K562 (cell line): ENCODE data around the gene PMFBP1. TPM values are rescaled to one million over a fixed set of nuclear protein-coding genes. Genes with fewer than 3 reads are reported as not detected.
A peak's percentile ranks its signal among the peaks of the same experiment; 100 is the strongest.

Source experiments
- CCNT2 ChIP-seq: IDR thresholded peaks from 2 replicates; pipeline ENCODE4 v1.6.1; 2011; ENCODE audit warnings: borderline replicate concordance, low read depth, mild to moderate bottlenecking, moderate library complexity, mixed read lengths, low read length; ENCODE audit not compliant: insufficient read length; ENCODE audit errors: extremely low read depth
- E2F5 ChIP-seq: sonication (generic); formaldehyde crosslinking; IDR thresholded peaks from 2 replicates; pipeline ENCODE4 v1.8.0; 2022; ENCODE audit warnings: mild to moderate bottlenecking, missing genetic modification reagents
- LCOR ChIP-seq: sonication (generic); formaldehyde crosslinking; IDR thresholded peaks from 2 replicates; pipeline ENCODE4 v1.8.0; 2022; ENCODE audit warnings: mild to moderate bottlenecking, missing genetic modification reagents
- PBX2 ChIP-seq, 2 experiments: IDR thresholded peaks in 1 of 2; conservative IDR thresholded peaks in 1 of 2; 2 replicates each; pipeline ENCODE4 v1.6.1; 2016; ENCODE audit warnings: low read depth in 2 of 2, mild to moderate bottlenecking in 1 of 2, missing compliant biosample characterization in 1 of 2, missing genetic modification characterization in 1 of 2, moderate library complexity in 1 of 2
- STAT5A ChIP-seq: IDR thresholded peaks from 2 replicates; pipeline ENCODE4 v1.6.1; 2012; ENCODE audit warnings: low read length, inconsistent platforms, borderline replicate concordance
- UBTF ChIP-seq, 2 experiments: IDR thresholded peaks; 2 replicates each; pipeline ENCODE4 v1.6.1; 2012; ENCODE audit warnings: improper control_type of control experiment in 2 of 2, low read depth in 2 of 2, low read length in 2 of 2, borderline replicate concordance in 1 of 2
- VEZF1 ChIP-seq: fragments of 200-800 bp; sonication (Bioruptor generic); IDR thresholded peaks from 2 replicates; pipeline ENCODE4 v1.6.1; 2017; ENCODE audit warnings: missing genetic modification characterization, missing compliant biosample characterization
- ZHX1 ChIP-seq: fragments of 150-350 bp; conservative IDR thresholded peaks from 2 replicates; pipeline ENCODE4 v1.6.1; 2014; ENCODE audit warnings: low read length
- ZNF280B ChIP-seq: fragments of 250-450 bp; sonication (Bioruptor Pico); IDR thresholded peaks from 2 replicates; pipeline ENCODE4 v1.5.1; 2021; ENCODE audit warnings: mild to moderate bottlenecking
- ZNF316 ChIP-seq: fragments of 450-650 bp; IDR thresholded peaks from 2 replicates; pipeline ENCODE4 v1.6.1; 2016
- ZNF395 ChIP-seq: fragments of 200-800 bp; sonication (Bioruptor generic); IDR thresholded peaks from 2 replicates; pipeline ENCODE4 v1.6.1; 2017; ENCODE audit warnings: missing genetic modification characterization, missing compliant biosample characterization
- polyA plus RNA-seq, 8 experiments: library from polyadenylated mRNA; depleted of rRNA in 4 of 8; stranded (reverse) in 5 of 8; unstranded in 3 of 8; fragments of >200 nt; fragmentation: Nextera tagmentation in 2 of 8; fragmentation: Illumina TruSeq in 1 of 8; extraction: Ambion mirVana in 2 of 8; extraction: Trizol in 1 of 8; gene quantifications; 2 replicates each; pipeline versions ENCODE4 v1.2.1 to v1.2.3, GENCODE V29; 2011 to 2014; ENCODE audit warnings: inconsistent platforms in 1 of 8, missing spikeins in 1 of 8
- total RNA-seq, 7 experiments: library from RNA; depleted of rRNA in 6 of 7; stranded (reverse); fragments of >200 nt in 6 of 7; fragmentation: Illumina TruSeq in 2 of 7; extraction: Trizol in 2 of 7; gene quantifications; 2 replicates each; pipeline versions ENCODE4 v1.2.1 to v1.2.3, GENCODE V29; 2011 to 2021; ENCODE audit warnings: low replicate concordance in 1 of 7

PMFBP1 gene
- total and polyA plus RNA-seq, 9 of the 15 experiments (the other 6 are each of a cell fraction or from before 2014, with no cell fraction given): 0.13 to 0.91 (median 0.47) TPM

GRCh38 chr16:72111657-72112451, 60.1 kb downstream of the PMFBP1 start (continued):
- TF ChIP-seq PBX2 (CRISPR knock-in tag; IDR thresholded peaks at IDR 0.05; ENCODE audit: low read depth) (no peak), PBX2 (tag; conservative IDR thresholded peaks at IDR 0.05; ENCODE audit: low read depth) (no peak), ZNF280B (CRISPR knock-in tag) (no peak), LCOR (CRISPR knock-in tag) (no peak), ZNF395 (no peak), E2F5 (CRISPR knock-in tag) (no peak), STAT5A (no peak), CCNT2 (no peak), ZNF316 (no peak), VEZF1 (CRISPR knock-in tag) (peak; percentile 61), UBTF (IDR thresholded peaks at IDR 0.05; ENCODE audit: borderline replicate concordance in 1 of 2, low read depth in 2 of 2, low read length in 2 of 2) (no peak), ZHX1 (no peak)
